ENCODE measurements around the gene PARD6B. TPM values are rescaled to one million over a fixed set of nuclear protein-coding genes. Genes with fewer than 3 reads are reported as not detected.

Gene PARD6B
- total and polyA plus RNA-seq, 2 donors (not counting 1 experiment from before 2014, with no cell fraction given): 0.91 to 6.0 TPM

DNA sequence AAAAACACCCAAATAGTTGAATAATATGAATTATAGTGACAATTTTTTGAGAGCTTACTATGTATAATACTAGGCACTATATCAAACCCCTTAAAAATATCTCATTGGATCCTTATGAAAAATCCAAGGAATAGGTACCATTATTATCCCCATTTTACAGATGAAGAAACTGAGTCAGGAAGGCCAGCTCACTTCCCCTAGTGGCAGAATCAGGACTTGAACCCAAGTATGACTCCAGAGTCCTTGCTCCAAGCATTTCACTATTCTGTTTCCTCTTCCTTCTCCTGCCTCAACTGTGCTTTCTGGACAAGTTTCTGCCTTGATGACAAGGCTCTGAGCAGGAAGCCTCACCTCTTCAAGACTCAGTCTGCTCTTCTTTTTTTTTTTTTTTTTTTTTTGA, 10.8 kb upstream of the PARD6B start:
- Mint-ChIP-seq H3K9me3 (ENCODE audit: insufficient read depth) (no peaks in the 10 kb centered on the region), H3K27me3 (peaks cover 16% of the 10 kb centered on the region)

GRCh38 chr20:50721881-50722281, 9.5 kb upstream of the PARD6B start:
- ChIA-PET CTCF (no interaction called here), POLR2A (no interaction called here)
- H3K4me1 ChIP-seq (ENCODE audit: control insufficient read depth in 2 of 2, insufficient read depth in 2 of 2, low read length in 2 of 2): no peaks in the 10 kb centered on the region
- no peak overlapping the region for H3K4me3 Mint-ChIP-seq
- no peak overlapping the region for H3K27ac Mint-ChIP-seq
- peaks cover 0 to 4% (median 0%) of the 10 kb centered on the region in 4 experiments for H3K27me3 ChIP-seq (replicated peaks in 1 of 4; ENCODE audit: control extremely low read depth in 1 of 4, control insufficient read depth in 3 of 4, insufficient read depth in 4 of 4, low read length in 3 of 4)
- no peak overlapping the region for H3K4me3 ChIP-seq (ENCODE audit: control extremely low read depth in 1 of 5, extremely low read depth in 1 of 5, insufficient read depth in 1 of 5, low read depth in 2 of 5, low read length in 4 of 5)
- H3K4me2 ChIP-seq (replicated peaks; ENCODE audit: low read depth, low read length, poor library complexity, severe bottlenecking): no peak overlapping the region
- no peaks in the 10 kb centered on the region for H3K4me1 Mint-ChIP-seq
- intact Hi-C loops (cut with micrococcal nuclease): loop anchor here (5.0 kb wide), 1 partner anchor 1675 kb away; the partner anchor contains the start of gene CSE1L
- no peaks in the 10 kb centered on the region for H3K36me3 ChIP-seq (replicated peaks in 1 of 2; ENCODE audit: control extremely low read depth in 1 of 2, control insufficient read depth in 1 of 2, extremely low read depth in 1 of 2, insufficient read depth in 2 of 2, low read length in 1 of 2)
- H3K27ac ChIP-seq (ENCODE audit: low read length in 2 of 2): no peak overlapping the region
- WGBS (ENCODE audit: insufficient coverage): 84% methylated on average over 7 of the region's 9 CpGs
- no peaks in the 10 kb centered on the region for H3K9me3 Mint-ChIP-seq (ENCODE audit: insufficient read depth)
- ATAC-seq (ENCODE audit: low read depth) (no peak), DNase-seq (no peak)
- no peaks in the 10 kb centered on the region for H3K9me3 ChIP-seq (ENCODE audit: control extremely low read depth in 1 of 3, control insufficient read depth in 2 of 3, insufficient read depth in 1 of 3, low read length in 2 of 3)
- H2AFZ ChIP-seq (ENCODE audit: insufficient read depth, low read depth, low read length, poor library complexity, severe bottlenecking): no peak overlapping the region
- TF ChIP-seq, protein P1, sequence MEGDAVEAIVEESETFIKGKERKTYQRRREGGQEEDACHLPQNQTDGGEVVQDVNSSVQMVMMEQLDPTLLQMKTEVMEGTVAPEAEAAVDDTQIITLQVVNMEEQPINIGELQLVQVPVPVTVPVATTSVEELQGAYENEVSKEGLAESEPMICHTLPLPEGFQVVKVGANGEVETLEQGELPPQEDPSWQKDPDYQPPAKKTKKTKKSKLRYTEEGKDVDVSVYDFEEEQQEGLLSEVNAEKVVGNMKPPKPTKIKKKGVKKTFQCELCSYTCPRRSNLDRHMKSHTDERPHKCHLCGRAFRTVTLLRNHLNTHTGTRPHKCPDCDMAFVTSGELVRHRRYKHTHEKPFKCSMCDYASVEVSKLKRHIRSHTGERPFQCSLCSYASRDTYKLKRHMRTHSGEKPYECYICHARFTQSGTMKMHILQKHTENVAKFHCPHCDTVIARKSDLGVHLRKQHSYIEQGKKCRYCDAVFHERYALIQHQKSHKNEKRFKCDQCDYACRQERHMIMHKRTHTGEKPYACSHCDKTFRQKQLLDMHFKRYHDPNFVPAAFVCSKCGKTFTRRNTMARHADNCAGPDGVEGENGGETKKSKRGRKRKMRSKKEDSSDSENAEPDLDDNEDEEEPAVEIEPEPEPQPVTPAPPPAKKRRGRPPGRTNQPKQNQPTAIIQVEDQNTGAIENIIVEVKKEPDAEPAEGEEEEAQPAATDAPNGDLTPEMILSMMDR (IDR thresholded peaks at IDR 0.05): no peak
- TF ChIP-seq EZH2 (IDR thresholded peaks at IDR 0.05; ENCODE audit: borderline replicate concordance, insufficient read depth, low read depth, low read length, poor library complexity, severe bottlenecking): no peak
- H4K20me1 ChIP-seq (ENCODE audit: control insufficient read depth, insufficient read depth, low read length, poor library complexity, severe bottlenecking): no peaks in the 10 kb centered on the region
- H3K79me2 ChIP-seq (ENCODE audit: control insufficient read depth, insufficient read depth, low read length): no peaks in the 10 kb centered on the region
- peaks cover 17% of the 10 kb centered on the region for H3K27me3 Mint-ChIP-seq
- no peak overlapping the region for H3K9ac ChIP-seq (ENCODE audit: low read length)

More for the DNA sequence above, 10.8 kb upstream of the PARD6B start:
- ATAC-seq (ENCODE audit: low read depth) (no peak), DNase-seq (no peak)
- Histone ChIP-seq H4K20me1 (ENCODE audit: control insufficient read depth, insufficient read depth, low read length, poor library complexity, severe bottlenecking) (no peaks in the 10 kb centered on the region), H3K79me2 (ENCODE audit: control insufficient read depth, insufficient read depth, low read length) (no peaks in the 10 kb centered on the region), H3K9ac (ENCODE audit: low read length) (no peak overlapping the region), H3K36me3 (replicated peaks in 1 of 2; ENCODE audit: control extremely low read depth in 1 of 2, control insufficient read depth in 1 of 2, extremely low read depth in 1 of 2, insufficient read depth in 2 of 2, low read length in 1 of 2) (no peaks in the 10 kb centered on the region), H3K4me2 (replicated peaks; ENCODE audit: low read depth, low read length, poor library complexity, severe bottlenecking) (no peak overlapping the region), H3K4me3 (ENCODE audit: control extremely low read depth in 1 of 5, extremely low read depth in 1 of 5, insufficient read depth in 1 of 5, low read depth in 2 of 5, low read length in 4 of 5) (no peak overlapping the region), H2AFZ (ENCODE audit: insufficient read depth, low read depth, low read length, poor library complexity, severe bottlenecking) (no peak overlapping the region), H3K9me3 (ENCODE audit: control extremely low read depth in 1 of 3, control insufficient read depth in 2 of 3, insufficient read depth in 1 of 3, low read length in 2 of 3) (no peaks in the 10 kb centered on the region), H3K4me1 (ENCODE audit: control insufficient read depth in 2 of 2, insufficient read depth in 2 of 2, low read length in 2 of 2) (no peaks in the 10 kb centered on the region), H3K27ac (ENCODE audit: low read length in 2 of 2) (no peak overlapping the region), H3K27me3 (replicated peaks in 1 of 4; ENCODE audit: control extremely low read depth in 1 of 4, control insufficient read depth in 3 of 4, insufficient read depth in 4 of 4, low read length in 3 of 4) (peaks cover 0 to 4% (median 0%) of the 10 kb centered on the region in 4 experiments)
- H3K27ac Mint-ChIP-seq: no peak overlapping the region
- H3K4me3 Mint-ChIP-seq: no peak overlapping the region
- no peaks in the 10 kb centered on the region for H3K4me1 Mint-ChIP-seq
- ChIA-PET CTCF (interaction anchor here (1.7 kb wide), 1 partner anchor 29 kb away, joined by 4 read pairs; no protein-coding TSS in a partner anchor), POLR2A (interaction anchor here (0.7 kb wide), 1 partner anchor 472 kb away, joined by 5 read pairs; no protein-coding TSS in a partner anchor)
- intact Hi-C loops (cut with micrococcal nuclease): loop anchor here (5.0 kb wide), 1 partner anchor 1673 kb away; the partner anchor contains the start of gene CSE1L
- TF ChIP-seq, protein P1 (IDR thresholded peaks at IDR 0.05): no peak
- TF ChIP-seq EZH2 (IDR thresholded peaks at IDR 0.05; ENCODE audit: borderline replicate concordance, insufficient read depth, low read depth, low read length, poor library complexity, severe bottlenecking): no peak
